Activated T-cell treated with anti-CD3 and anti-CD28 coated beads for 1 hour (primary cell): ENCODE measurements around the gene PPFIA3.
"Not testable (repeated sequence)": the region's sequence is repeated elsewhere in the genome, so short reads cannot be mapped to it uniquely, and the experiment has no call there.

Experiments
- DNase-seq: peaks from one replicate; pipeline ENCODE4 v3.0.0-alpha.2; 2020; ENCODE audit warnings: low read depth

The PPFIA3 gene

DNA sequence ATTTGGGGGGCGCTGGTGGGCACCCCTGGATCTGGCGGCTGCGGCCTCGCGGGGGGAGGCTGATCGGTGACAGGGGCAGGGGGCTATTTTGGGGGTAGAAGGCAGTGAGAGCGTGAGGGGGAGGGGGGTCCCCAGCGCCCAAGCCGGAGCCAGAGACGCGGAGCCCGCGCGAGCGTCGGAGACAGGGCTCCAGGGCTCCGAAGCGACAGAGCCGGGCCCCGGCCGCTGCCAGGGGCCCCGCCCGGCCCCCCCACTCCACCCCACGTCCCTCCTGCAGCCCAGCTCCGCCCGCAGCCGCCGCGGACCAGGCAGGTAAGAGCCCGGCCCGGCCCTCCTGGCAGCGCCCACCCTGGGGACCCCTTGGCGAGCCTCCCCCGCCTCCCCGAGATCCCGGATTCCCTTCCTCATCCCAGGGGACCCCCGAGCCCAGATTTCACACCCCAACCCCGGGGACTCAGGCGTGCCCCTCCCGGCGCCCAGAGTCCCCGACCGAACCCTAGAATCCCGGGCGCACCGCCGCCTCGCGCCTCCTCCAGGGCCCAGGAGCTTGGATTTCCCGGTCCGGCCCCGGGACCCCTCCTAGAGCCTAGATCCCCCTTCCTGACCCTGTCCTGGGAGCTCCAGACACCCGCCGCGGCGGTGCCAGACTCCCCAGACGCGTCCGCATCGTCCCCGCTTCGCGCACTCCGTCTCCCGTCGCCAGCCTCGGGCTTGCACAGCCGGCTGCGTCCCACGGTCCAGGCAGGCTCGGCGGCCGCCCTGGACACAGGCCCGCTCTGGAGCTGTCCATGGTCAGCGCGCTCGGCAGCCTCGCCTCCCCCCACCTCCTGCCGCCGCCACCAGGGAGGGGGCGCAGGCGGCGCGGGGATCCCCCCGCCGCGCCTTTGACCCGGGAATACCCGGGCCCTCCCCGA, at the start of gene PPFIA3:
PPFIA3 (plus strand) TSS at position 134 of the 914 bp plus-strand sequence. CDS start 8,330 bp downstream, outside the sequence.
- DNase-seq, result no peak

DNA sequence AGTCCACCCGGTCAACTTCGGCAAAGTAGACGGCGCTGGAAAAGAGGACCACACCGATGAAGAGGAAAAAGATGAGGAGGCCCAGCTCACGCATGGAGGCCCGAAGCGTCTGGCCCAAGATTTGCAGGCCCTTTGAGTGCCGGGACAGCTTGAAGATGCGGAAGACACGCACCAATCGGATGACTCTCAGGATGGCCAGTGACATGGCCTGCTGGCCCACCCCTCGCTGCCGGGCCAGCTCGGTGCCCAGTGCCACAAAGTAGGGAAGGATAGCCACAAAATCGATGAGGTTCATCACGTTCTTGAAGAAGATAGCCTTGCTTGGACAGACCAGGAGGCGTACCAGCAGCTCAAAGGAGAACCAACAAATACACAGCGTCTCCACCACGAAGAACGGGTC, 48.9 kb upstream of the PPFIA3 start:
- no peak for DNase-seq

DNA sequence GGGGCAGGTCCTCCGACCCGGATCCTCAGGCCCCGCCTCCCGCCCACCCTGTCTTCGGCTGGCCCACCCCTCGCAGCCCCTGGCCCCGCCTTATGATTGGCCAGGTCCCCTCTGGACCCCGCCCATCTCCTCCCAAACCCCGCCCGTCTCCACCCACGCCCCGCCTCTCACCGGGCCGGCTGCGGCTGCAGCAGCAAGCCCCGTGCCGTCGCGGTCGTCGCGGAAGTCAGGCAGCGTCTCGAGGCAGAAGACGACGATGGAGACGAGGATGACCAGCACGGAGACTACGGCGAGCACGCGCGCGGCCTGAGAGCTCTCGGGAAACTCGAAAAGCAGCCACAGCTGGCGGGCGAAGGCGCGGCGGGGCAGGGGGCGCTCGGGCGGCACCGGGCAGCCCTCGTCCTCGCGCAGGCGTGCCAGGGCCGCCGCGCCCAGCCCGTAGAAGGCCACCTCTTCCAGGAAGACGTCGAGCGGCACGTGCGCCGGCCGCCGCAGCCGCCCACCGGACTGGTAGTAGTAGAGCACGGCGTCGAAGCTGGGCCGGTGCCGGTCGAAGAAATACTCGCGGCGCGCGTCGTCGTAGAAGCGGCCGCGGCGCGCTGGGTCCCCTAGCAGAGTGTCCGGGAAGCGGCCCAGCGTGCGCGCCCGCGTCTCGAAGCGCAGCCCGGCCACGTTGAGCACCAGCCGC, 47.3 kb upstream of the PPFIA3 start:
- DNase-seq, result no peak

DNA sequence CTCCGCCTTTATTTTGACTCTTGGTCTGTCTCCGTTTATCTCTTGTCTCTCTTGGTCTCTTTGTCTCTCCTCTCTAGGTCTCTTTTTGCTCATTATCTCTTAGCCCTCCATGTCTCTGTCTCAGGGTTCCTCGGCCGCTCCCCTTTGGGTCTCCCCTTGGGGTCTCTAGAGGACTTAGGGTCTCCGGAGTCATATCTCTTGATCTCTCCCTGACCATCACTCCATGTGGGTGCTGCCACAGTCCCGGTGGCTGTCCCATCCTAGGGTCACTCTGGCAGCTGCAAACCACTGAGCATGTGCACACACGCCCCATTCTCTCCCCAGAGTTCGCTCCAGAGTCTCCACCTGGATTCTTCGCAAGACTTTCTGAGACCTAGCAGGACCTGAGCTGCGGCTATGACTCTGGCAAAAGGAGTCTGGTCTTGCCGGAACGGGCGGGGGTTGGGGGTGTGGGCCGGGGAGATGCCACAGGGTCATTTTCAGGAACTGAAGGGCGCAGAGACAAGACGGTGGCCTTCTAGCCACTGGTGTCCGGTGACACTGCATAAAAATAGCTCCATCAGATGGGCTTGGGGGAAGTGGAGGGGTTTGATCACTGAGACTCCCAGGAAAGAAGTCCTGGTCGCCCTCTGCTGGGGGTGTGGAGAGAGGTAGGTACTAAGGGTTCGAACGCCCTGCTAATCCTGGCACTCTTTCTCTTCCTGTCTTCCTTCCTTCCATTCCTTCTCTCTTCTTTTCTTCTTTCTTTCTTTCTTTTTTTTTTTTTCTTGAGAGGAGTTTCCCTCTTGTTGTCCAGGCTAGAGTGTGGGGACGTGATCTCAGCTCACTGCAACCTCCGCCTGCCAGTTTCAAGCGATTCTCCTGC, 45.6 kb upstream of the PPFIA3 start:
- no peak for DNase-seq

DNA sequence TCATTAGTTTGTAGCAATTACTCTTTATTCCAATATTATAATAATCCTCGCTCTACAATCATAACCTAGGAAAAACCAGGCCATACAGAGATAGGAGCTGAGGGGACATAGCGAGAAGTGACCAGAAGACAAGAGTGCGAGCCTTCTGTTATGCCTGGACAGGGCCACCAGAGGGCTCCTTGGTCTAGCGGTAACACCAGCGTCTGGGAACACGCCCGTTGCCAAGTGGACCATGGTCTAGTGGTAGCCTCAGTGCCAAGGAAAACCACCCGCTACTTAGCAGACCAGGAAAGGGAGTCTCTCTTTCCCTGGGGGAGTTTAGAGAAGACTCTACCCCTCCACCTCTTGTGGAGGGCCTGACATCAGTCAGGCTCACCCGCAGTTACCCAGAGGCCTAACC, 44.5 kb upstream of the PPFIA3 start:
- DNase-seq, result not testable (repeated sequence)

DNA sequence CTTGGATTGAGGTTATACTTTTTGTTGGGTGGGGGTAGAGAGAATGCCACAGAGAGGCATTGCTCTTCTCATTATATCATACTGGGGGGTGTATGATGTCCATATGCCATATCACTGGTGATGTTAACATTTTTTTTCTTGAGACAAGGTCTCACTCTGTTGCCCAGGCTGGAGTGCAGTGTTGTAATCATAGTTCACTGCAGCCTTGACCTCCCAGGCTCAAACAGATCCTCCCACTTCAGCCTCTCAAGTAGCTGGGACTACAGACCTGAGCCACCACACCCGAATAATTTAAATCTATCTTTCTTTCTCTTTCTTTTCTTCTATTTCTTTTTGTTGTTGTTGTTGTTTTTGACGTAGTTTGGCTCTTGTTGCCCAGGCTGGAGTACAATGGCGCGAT, 39.0 kb upstream of the PPFIA3 start:
- DNase-seq, result no peak

DNA sequence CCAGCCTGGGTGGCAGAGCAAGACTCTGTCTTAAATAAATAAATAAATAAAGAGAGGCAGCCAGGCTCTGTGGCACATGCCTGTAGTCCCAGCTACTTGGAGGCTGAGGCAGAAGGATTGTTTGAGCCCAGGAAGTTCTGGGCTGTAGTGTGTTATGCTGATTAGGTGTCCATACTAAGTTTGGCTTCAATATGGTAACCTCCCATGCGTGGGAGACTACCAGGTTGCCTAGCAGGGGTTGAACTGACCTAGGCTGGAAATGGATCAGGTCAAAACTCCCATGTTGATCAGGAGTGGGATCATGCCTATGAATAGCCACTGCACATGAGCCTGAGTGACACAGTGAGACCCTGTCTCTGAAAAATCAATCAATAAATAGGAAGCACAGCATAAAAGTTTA, 38.1 kb upstream of the PPFIA3 start:
- no peak for DNase-seq

DNA sequence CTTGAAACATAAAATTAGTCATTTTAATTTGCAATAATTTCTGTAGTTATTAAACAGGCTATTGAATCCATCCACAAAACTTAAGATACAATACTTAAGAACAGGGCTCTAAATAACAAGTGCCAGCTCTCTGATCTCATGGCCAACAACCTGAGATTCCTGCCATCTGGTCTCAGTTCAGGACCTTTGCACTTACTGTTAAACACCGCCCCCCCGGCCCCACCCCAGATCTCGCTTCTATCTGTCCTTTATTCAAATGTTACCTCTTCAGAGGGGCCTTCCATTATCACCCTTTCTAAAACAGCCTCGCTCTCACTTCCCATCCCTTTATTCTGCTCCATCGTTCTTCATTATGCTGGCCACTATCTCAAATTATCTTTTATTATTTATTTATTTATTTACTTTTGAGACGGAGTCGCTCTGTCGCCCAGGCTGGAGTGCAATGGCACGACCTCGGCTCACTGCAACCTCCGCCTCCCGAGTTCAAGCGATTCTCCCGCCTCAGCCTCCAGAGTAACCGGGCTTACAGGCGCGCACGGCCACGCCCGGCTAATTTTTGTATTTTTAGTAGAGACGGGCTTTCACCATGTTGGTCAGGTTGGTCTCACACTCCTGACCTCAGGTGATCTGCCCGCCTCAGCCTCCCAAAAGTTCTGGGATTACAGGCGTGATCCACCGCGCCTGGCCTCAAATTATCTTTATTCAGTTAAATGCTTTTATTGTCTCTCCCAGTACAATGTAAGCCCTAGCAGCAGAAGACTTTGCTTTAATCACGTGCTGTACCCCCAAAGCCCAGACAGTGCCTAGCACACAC, 34.9 kb upstream of the PPFIA3 start:
- DNase-seq, result no peak

DNA sequence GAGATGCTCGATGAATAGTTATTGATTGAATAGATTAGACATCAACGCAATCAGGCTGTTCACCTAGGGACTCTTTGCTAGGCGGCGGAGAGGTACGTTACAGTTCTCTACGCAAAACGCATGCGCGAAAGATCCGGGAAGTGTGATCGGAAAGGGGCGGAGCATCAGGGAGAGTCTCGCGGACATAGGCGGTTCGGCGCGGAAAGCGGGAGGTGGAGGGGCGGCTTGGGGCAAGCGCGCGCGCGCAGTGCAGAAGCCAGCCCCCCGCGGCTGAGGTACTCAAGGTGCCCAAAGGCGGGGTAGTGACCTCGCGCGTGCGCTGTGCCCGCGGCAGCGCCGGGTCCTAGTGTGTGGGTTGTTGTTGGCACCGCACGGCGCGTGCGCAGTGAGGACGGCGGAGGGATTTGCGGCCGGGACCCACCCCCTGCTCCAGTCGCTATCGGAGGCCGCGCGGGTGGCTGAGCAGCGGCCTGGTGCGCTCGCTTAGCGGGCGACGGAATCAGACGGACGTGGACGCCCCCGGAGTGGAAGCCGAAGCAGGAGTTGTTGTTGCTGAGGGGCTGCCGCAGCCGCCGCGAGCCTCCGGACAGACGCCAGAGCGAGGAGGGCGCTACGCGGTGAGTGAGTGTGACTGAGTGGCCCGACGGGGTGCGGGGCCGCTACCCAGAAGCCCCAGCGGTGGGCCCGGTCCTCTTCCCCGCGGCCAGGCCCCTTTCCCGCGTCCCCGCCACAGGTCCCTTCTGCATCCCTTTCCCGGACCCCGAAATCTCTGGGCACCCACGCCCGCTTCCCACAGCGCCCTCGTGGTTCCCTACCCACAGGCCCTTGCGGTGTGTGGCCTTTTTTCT, 34.1 kb upstream of the PPFIA3 start, which contains the start of gene SNRNP70:
SNRNP70 (plus strand) TSS at position 432 of the 848 bp plus-strand sequence. CDS start 964 bp downstream, outside the sequence.
- DNase-seq, result peak; percentile 98

DNA sequence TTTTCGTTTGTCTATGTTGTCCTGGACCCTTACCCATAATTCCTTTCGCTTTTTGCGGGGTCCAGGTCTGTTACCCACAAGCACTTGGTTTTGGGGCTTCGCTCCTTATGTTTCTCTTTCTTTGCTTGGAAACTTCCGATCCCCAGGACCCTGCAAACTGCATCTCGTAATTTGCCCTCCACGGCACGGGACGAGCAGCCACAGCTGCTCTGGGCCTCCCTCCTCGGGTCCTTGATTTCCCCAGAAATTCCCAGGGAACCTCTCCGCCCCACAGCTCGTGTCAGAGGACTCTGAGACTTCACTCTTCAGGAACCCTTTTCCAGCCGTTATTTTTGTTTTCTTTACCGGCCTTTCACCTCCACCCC, 33.5 kb upstream of the PPFIA3 start:
- DNase-seq, result no peak

DNA sequence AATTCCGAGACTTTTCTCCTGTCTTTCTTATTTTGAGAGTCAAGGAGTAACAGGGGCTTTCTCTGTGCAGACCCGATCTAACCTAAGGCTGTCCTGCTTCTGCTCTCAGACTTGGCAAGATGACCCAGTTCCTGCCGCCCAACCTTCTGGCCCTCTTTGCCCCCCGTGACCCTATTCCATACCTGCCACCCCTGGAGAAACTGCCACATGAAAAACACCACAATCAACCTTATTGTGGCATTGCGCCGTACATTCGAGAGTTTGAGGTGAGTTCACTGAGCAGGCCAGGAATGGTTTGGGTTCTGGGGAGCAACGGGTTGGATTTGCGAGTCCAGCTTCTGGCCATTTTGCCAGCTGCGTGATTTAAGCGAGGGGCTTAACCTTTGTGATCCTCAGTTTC, 33.0 kb upstream of the PPFIA3 start:
- DNase-seq, result no peak

DNA sequence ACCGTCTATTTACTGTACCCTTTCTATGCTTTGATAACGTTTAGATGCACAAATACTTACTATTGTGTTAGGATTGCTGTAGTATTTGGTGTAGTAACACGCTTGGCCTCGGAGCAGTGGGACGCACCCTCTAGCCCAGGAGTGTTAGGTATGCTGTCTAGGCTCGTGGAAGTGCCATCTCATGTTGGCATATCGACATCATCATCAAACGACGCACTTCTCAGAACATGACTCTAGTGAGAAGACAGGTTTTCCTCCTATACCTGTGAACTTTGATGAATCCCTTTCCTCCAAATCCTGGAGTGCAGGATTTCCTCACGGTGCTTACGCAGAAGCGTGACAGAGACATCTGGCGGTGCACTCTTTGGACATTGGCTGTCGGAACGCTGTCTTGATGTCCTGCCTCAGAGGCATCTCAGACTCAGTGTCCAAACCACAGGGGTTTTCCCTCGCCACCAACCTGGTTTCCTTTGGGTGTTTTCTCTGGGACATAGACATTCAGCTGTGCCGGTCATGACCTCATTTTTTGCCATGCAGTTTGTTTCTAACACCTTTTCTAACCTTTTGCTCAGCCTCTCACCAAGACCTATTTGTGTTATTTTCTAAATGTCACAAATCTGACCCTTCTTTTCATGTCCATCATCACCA, 27.8 kb upstream of the PPFIA3 start:
- DNase-seq, result no peak

DNA sequence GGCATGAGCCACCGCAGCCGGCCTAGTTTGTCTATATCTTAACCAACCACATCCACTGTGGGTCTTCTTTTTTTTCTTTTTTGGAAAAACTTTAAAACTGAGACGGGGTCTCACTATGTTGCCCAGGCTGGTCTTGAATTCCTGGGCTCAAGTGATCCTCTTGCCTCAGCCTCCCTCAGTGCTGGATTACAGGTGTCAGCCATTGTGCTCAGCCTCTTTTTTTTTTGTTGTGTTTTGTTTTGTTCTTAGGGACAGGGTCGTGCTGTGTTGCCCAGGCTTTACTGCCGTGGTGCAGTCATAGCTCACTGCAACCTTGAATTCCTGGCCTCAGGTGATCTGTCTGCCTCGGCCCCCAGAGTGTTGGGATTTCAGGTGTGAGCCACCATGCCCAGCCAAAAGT, 26.7 kb upstream of the PPFIA3 start:
- DNase-seq, result no peak

DNA sequence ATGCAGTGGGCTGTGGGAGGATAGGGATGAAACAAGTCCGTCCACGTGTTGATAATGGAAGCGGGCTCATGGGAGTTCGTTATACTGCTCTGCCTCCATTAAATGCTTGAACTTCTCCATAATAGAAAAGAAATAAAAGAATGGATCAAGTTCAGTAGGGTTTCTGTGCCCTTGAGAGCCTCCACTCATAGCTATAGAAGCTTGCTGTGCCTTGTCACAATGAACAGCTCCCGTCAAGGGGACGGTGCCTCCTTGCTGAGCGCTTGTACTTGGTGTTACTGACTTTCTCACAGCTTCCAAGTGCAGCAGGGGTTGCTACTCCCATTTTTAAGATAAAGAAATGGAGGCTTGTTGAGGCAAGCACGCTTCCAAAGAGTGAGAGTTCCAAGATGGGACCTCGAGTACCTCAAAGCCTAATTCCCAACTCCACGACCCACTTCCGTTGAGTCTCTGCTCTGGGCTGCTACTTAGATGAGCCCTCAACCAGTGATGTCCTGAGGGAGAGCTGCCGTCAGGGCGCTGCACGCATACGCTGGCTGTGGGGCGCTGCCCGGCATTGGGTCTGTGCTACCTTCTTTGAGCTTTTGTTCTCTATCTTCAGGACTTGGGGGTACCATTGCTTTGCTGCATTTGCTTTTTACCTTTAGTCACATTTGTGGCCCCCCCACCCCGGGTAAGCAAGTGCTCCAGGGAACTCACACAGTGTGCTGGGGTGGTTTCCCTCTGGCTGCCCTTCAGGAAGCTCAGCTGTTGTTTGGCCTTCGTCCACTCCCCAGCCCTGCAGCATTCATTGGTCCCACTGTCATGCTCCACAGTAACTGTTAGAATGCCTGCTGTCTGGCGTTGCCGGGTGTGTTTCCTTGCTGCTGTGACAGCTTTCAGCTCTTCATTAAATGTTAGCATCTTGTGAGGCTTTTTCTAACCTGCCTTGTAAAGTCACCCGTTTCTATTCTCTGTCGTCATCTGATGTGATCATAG, 24.6 kb upstream of the PPFIA3 start:
- DNase-seq, result no peak

DNA sequence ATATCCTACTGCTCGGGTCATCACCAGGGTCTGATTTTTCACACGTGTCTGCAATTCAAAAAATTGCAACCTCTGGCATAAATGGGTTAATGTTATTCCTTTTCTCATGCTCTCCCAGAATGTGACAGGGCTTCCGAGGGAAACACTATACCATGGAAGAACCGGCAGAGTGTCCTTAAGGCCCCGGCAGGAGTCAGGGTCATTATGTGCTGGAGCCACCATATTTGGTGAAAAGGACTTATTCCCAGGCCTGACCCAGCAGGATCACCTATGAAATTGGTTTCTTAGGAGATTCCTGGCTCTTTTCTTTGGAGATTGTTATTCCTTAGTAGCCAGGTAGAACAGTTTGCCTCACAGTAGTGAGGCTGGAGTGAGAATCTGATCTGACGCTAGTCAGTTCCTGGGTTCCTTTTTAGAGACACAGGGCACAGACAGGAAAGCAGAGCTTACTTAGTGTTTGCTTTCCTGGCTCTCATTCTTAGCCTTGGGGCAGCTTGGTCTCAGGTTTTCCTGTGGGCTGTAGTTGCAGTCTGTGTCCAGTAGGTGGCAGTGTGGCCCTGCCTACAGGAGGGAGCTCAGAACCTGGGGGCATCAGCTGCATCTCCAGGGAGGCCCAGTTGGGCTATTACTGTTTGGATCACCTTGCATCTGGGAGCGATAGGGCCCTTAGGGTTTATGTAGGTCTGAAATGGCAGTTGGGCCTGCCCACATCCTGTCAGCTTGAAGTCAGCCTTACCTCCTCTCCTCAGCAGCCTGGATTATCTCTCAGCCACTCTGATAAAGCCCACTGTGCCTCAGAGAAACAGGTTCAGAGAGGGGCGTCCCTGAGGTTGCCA, 21.7 kb upstream of the PPFIA3 start:
- DNase-seq, result peak; percentile 61

DNA sequence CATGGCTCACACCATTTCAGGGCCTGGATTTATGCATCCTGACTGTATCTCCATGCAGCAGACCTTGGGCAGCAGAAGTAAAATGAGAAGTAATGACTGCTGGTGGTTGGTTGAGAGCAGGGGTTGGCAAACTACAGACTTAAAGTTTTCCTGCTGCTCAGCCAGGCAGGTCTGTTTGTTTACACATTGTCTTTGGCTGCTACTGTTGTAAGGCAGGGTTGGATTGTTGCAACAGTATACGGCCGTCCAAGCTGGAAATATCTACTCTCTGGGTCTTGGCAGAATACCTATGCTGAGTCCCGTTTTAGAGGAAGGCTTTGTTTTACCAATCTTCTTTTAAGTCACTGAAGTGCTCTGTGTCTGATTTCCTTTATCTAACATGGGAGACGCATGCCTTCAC, 20.5 kb upstream of the PPFIA3 start:
- no peak for DNase-seq

DNA sequence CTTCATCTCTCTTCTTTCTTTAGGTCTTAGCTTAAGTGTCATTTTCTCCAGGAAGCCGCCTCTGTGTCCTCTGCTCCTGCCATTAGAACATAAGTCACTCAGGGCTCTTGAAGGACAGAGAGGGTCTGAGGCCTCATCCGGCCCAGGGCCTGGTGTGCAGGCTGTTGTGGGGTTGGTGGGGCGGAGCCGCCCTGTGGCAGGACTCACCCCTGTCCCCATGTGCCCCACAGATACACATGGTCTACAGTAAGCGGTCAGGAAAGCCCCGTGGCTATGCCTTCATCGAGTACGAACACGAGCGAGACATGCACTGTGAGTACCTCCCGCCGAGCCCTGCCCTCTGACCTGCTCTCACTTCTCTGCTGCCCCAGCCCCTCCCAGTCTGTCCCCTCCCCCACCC, 18.2 kb upstream of the PPFIA3 start:
- no peak for DNase-seq

DNA sequence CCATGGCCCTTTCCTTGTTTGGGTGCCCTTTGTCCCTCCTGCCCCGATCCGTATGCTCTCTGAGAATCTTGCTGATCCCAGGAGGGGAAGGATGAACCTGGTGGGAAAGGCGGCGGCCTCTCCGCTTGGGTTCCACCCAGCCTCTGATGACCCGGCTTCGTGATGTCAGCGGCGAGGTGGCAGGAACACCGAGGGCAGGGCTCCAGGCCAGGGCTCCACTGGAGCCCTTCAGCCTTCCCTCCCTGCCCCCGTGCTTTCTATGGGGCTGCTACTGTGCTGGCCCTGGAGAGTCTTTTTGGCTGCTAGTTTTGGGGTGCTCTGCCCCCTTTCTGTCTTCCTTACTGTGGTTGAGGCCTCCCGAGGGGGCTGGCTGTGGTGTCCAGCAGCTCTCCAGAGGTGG, 17.0 kb upstream of the PPFIA3 start:
- DNase-seq, result no peak
